B cell (primary cell): ENCODE data around the gene TP53BP2. TPM values are rescaled to one million over a fixed set of nuclear protein-coding genes. Genes with fewer than 3 reads are reported as not detected.
"Not testable (repeated sequence)": the region's sequence is repeated elsewhere in the genome, so short reads cannot be mapped to it uniquely, and the experiment has no call there.

ENCODE experiments used
- ATAC-seq: fragments of 200-7000 bp; cut with Tn5 transposase; one replicate; pipeline ENCODE4 v1.10.0; 2021; ENCODE audit warnings: low read depth, mild to moderate bottlenecking, moderate number of reproducible peaks, moderate library complexity
- CTCF ChIA-PET: fragments of 350-600 bp; sonication (Branson Sonifier 250); formaldehyde crosslinking; loops from one replicate; lab custom pipeline; 2021; ENCODE audit warnings: antibody characterized with exemption, inconsistent platforms; lab: Charles Lee
- POLR2A ChIA-PET: fragments of 350-600 bp; sonication (Branson Sonifier 250); formaldehyde crosslinking; loops from one replicate; lab custom pipeline; 2021; ENCODE audit warnings: antibody characterized with exemption; lab: Charles Lee
- DNase-seq: peaks from one replicate; pipeline ENCODE4 v3.0.0; 2013
- H2AFZ ChIP-seq: 2 replicates; pipeline ENCODE4 v1.6.1; 2012; ENCODE audit warnings: mild to moderate bottlenecking, low read depth, low read length; ENCODE audit not compliant: insufficient read depth, poor library complexity, severe bottlenecking
- H3K27ac ChIP-seq, 2 donors: 1 replicate in 1 of 2; 2 replicates in 1 of 2; pipeline ENCODE4 v1.5.1; 2012 to 2013; ENCODE audit warnings: low read length in 2 of 2, mild to moderate bottlenecking in 2 of 2, moderate library complexity in 1 of 2
- H3K27me3 ChIP-seq, 4 experiments: fragments of 200-600 bp in 1 of 4; sonication (generic) in 1 of 4; replicated peaks in 1 of 4; 1 replicate in 2 of 4; 2 replicates in 2 of 4; pipeline versions ENCODE4 v1.6.1 to v1.7.0; 2013 to 2016; ENCODE audit warnings: low read length in 3 of 4, mild to moderate bottlenecking in 2 of 4, mixed read lengths in 1 of 4, moderate library complexity in 1 of 4; ENCODE audit not compliant: insufficient read depth in 4 of 4, control insufficient read depth in 3 of 4; ENCODE audit errors: control extremely low read depth in 1 of 4
- H3K36me3 ChIP-seq, 2 experiments: replicated peaks in 1 of 2; 1 replicate in 1 of 2; 2 replicates in 1 of 2; pipeline versions ENCODE4 v1.6.1 to v1.7.1; 2013; ENCODE audit warnings: low read length in 1 of 2; ENCODE audit not compliant: insufficient read depth in 2 of 2, control insufficient read depth in 1 of 2; ENCODE audit errors: control extremely low read depth in 1 of 2, extremely low read depth in 1 of 2
- H3K4me1 ChIP-seq, 2 donors: fragments of 200-600 bp in 1 of 2; sonication (generic) in 1 of 2; 1 replicate in 1 of 2; 2 replicates in 1 of 2; pipeline versions ENCODE4 v1.5.1 to v1.6.1; 2013 to 2017; ENCODE audit warnings: low read length in 2 of 2; ENCODE audit not compliant: control insufficient read depth in 2 of 2, insufficient read depth in 2 of 2
- H3K4me2 ChIP-seq: replicated peaks from 2 replicates; pipeline ENCODE3; 2012; ENCODE audit warnings: mild to moderate bottlenecking, low read depth, low read length; ENCODE audit not compliant: poor library complexity, severe bottlenecking
- H3K4me3 ChIP-seq, 5 experiments: fragments of 200-600 bp in 1 of 5; sonication (generic) in 1 of 5; 1 replicate in 3 of 5; 2 replicates in 2 of 5; pipeline versions ENCODE4 v1.5.1 to v1.7.0; 2011 to 2016; ENCODE audit warnings: low read length in 4 of 5, mild to moderate bottlenecking in 4 of 5, low read depth in 2 of 5, control low read depth in 1 of 5, moderate library complexity in 1 of 5; ENCODE audit not compliant: insufficient read depth in 1 of 5; ENCODE audit errors: control extremely low read depth in 1 of 5, extremely low read depth in 1 of 5
- H3K79me2 ChIP-seq: fragments of 200-600 bp; sonication (generic); one replicate; pipeline ENCODE4 v1.6.0; 2016; ENCODE audit warnings: low read length; ENCODE audit not compliant: control insufficient read depth, insufficient read depth
- H3K9ac ChIP-seq: fragments of 200-600 bp; sonication (generic); 2 replicates; pipeline ENCODE4 v1.6.1; 2017; ENCODE audit warnings: mild to moderate bottlenecking, low read length, moderate library complexity
- H3K9me3 ChIP-seq, 3 donors: one replicate each; pipeline versions ENCODE4 v1.6.1 to v1.7.1; 2013; ENCODE audit warnings: low read length in 2 of 3; ENCODE audit not compliant: control insufficient read depth in 2 of 3, insufficient read depth in 1 of 3; ENCODE audit errors: control extremely low read depth in 1 of 3
- H4K20me1 ChIP-seq: 2 replicates; pipeline ENCODE4 v1.6.0; 2012; ENCODE audit warnings: mild to moderate bottlenecking, low read length; ENCODE audit not compliant: insufficient read depth, control insufficient read depth, poor library complexity, severe bottlenecking
- H3K27ac Mint-ChIP-seq: one replicate; pipeline ENCODE4 v1.8.0; 2021; ENCODE audit warnings: mixed read lengths
- H3K27me3 Mint-ChIP-seq: one replicate; pipeline ENCODE4 v1.8.0; 2021; ENCODE audit warnings: mixed read lengths
- H3K4me1 Mint-ChIP-seq: one replicate; pipeline ENCODE4 v1.8.0; 2021; ENCODE audit warnings: mixed read lengths
- H3K4me3 Mint-ChIP-seq: one replicate; pipeline ENCODE4 v1.8.0; 2021; ENCODE audit warnings: mixed read lengths
- H3K9me3 Mint-ChIP-seq: one replicate; pipeline ENCODE4 v1.8.0; 2022; ENCODE audit warnings: mixed read lengths; ENCODE audit not compliant: insufficient read depth
- EZH2 ChIP-seq: IDR thresholded peaks from 2 replicates; pipeline ENCODE4 v1.6.1; 2012; ENCODE audit warnings: borderline replicate concordance, low read depth, mild to moderate bottlenecking, moderate library complexity, low read length; ENCODE audit not compliant: insufficient read depth, poor library complexity, severe bottlenecking
- WGBS: methylation state at CpG from one replicate; pipeline ENCODE4 v1.1.5; 2013; ENCODE audit warnings: missing lambda C conversion rate; ENCODE audit not compliant: insufficient coverage; 5-methylcytosine and 5-hydroxymethylcytosine counted together
- intact Hi-C: fragments of 100-400 bp; cut with micrococcal nuclease; formaldehyde crosslinking; loops from one replicate; pipeline ENCODE4 v1.10.0; 2022
- polyA plus RNA-seq: library from polyadenylated mRNA; depleted of rRNA; stranded (reverse); fragments of >200 nt; gene quantifications from 2 replicates; pipeline ENCODE4 v1.2.3, GENCODE V29; 2012
- total RNA-seq, 2 donors: library from RNA; stranded (reverse); fragments of 120-200 nt in 1 of 2; gene quantifications; 1 replicate in 1 of 2; 2 replicates in 1 of 2; pipeline versions ENCODE4 v1.2.3 to v1.2.4, GENCODE V29; 2013 to 2022
- TF ChIP-seq, protein P1 (sequence below): fragments of 200-600 bp; IDR thresholded peaks from one replicate; pipeline ENCODE4 v1.8.0; 2022; ENCODE audit warnings: antibody characterized with exemption, mild to moderate bottlenecking

The TP53BP2 gene
- total and polyA plus RNA-seq, 2 donors (not counting 1 experiment from before 2014, with no cell fraction given), result 10.8 to 40.0 TPM

DNA sequence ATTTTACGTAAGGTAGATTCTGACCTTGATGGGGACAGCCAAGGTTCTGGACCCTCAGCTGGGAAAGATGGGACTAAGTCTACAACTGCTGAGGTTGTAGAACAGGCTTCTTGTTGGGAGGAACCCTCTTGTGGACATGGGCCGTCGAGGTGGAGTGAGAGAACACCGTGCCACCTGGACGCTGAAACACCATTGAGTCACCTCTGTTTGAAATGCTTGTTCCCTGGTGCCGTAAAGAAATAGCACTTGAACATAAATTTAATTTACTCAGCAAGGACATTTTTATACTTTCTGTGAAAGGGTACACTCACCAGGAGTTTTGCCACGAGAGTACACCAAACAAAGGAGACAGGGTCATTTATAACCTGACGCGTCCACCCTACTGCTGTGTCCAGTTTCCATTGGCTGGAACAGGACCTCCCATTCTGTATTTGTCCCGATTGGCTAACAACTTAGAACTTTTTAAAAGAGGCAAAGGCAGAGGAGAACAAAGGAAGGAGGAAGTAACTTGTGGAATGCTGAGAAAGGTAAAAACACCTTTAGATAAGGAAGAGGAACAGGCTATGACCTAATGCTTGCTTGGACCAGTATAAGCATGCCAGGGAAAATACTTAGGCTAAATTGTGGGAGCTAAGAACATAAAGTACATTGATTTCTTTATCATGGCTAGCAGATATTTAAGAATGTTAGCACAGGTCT lies 105.6 kb downstream of the TP53BP2 start:
- H3K4me3 Mint-ChIP-seq, H3K79me2 ChIP-seq, H3K9me3 ChIP-seq, DNase-seq, H3K4me2 ChIP-seq, H3K4me3 ChIP-seq, intact Hi-C loops, POLR2A ChIA-PET, H3K9ac ChIP-seq, H3K9me3 Mint-ChIP-seq, H3K27me3 Mint-ChIP-seq, H3K27ac ChIP-seq, H3K27me3 ChIP-seq, H3K27ac Mint-ChIP-seq, ATAC-seq, H2AFZ ChIP-seq, H3K4me1 Mint-ChIP-seq, H3K36me3 ChIP-seq, H3K4me1 ChIP-seq, H4K20me1 ChIP-seq: not testable (repeated sequence)
- 99% methylated on average over 9 of the region's 10 CpGs for WGBS
- CTCF ChIA-PET, result interaction anchor here (2.2 to 4.0 kb wide), 2 partner anchors 10 to 44 kb away, joined by 6 to 23 read pairs; no protein-coding TSS in a partner anchor

DNA sequence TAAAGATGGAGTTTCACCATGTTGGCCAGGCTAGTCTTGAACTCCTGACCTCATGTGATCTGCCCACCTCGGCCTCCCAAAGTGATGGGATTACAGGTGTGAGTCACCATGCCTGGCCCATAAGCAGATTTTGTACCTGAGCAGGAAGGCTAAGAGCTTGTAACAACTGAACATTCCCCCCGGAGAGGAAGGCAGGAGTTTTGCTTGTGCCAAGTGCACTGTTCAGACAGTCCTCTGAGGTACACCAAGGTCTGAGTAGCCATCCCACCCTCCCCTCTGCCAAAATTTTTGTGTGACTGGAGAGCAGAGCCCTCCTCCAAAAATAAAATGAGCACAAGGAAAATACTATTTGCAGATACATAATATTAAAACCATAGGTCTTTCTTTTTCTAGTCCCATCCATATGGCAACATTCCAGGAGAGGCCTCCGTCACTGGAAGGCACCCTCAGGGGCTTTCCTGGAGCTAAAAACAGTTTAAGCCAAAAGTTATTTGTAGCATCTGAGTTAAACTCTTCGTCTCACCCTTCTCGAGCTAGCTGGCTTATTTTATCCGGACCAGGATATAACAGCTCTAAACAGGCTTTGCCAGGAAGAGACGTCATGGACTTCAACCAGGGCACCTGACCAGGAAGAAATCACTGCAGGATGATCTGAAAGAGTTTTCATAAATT lies 106.2 kb downstream of the TP53BP2 start:
- Mint-ChIP-seq H3K27ac (no peak overlapping the region), H3K27me3 (no peaks in the 10 kb centered on the region), H3K4me1 (no peaks in the 10 kb centered on the region), H3K4me3 (no peak overlapping the region), H3K9me3 (no peaks in the 10 kb centered on the region)
- ChIA-PET CTCF (interaction anchor here (4.0 kb wide), 1 partner anchor 10 kb away, joined by 23 read pairs; no protein-coding TSS in a partner anchor), POLR2A (no interaction called here)
- no peak for TF ChIP-seq EZH2
- TF ChIP-seq, protein P1, sequence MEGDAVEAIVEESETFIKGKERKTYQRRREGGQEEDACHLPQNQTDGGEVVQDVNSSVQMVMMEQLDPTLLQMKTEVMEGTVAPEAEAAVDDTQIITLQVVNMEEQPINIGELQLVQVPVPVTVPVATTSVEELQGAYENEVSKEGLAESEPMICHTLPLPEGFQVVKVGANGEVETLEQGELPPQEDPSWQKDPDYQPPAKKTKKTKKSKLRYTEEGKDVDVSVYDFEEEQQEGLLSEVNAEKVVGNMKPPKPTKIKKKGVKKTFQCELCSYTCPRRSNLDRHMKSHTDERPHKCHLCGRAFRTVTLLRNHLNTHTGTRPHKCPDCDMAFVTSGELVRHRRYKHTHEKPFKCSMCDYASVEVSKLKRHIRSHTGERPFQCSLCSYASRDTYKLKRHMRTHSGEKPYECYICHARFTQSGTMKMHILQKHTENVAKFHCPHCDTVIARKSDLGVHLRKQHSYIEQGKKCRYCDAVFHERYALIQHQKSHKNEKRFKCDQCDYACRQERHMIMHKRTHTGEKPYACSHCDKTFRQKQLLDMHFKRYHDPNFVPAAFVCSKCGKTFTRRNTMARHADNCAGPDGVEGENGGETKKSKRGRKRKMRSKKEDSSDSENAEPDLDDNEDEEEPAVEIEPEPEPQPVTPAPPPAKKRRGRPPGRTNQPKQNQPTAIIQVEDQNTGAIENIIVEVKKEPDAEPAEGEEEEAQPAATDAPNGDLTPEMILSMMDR, result no peak
- no peaks in the 10 kb centered on the region for H3K36me3 ChIP-seq
- H3K4me3 ChIP-seq, result no peak overlapping the region
- intact Hi-C loops, result no loop called here
- no peak overlapping the region for H3K9ac ChIP-seq
- no peaks in the 10 kb centered on the region for H3K79me2 ChIP-seq
- no peak overlapping the region for H3K27ac ChIP-seq
- no peaks in the 10 kb centered on the region for H3K9me3 ChIP-seq
- no peak overlapping the region for H3K4me2 ChIP-seq
- WGBS, result 93% methylated on average over 7 of the region's 7 CpGs
- H3K27me3 ChIP-seq, result no peaks in the 10 kb centered on the region
- ATAC-seq, result no peak
- no peaks in the 10 kb centered on the region for H3K4me1 ChIP-seq
- H4K20me1 ChIP-seq, result no peaks in the 10 kb centered on the region
- no peak overlapping the region for H2AFZ ChIP-seq
- no peak for DNase-seq
